Activated B cell treated with CpG ODN at 0.5 μM for 24 hours (primary cell): ENCODE results near the gene ATP8B1. TPM values are rescaled to one million over a fixed set of nuclear protein-coding genes. Genes with fewer than 3 reads are reported as not detected.

ENCODE experiments used
- ATAC-seq: fragments of 200-7000 bp; cut with Tn5 transposase; one replicate; pipeline ENCODE4 v1.10.0; 2021; ENCODE audit warnings: low read depth, mild to moderate bottlenecking, moderate library complexity
- CTCF ChIA-PET: fragments of 350-600 bp; sonication (Branson Sonifier 250); formaldehyde crosslinking; loops from one replicate; lab custom pipeline; 2021; ENCODE audit warnings: antibody characterized with exemption; lab: Charles Lee
- POLR2A ChIA-PET: fragments of 350-600 bp; sonication (Branson Sonifier 250); formaldehyde crosslinking; loops from one replicate; lab custom pipeline; 2021; ENCODE audit warnings: antibody characterized with exemption; lab: Charles Lee
- DNase-seq: peaks from one replicate; pipeline ENCODE4 v3.0.0; 2022
- H3K27ac Mint-ChIP-seq: one replicate; pipeline ENCODE4 v1.8.0; 2020; ENCODE audit warnings: mixed read lengths
- H3K27me3 Mint-ChIP-seq: one replicate; pipeline ENCODE4 v1.8.0; 2021; ENCODE audit warnings: mixed read lengths
- H3K36me3 Mint-ChIP-seq: one replicate; pipeline ENCODE4 v1.8.0; 2021; ENCODE audit warnings: low read depth, mixed read lengths
- H3K4me1 Mint-ChIP-seq: one replicate; pipeline ENCODE4 v1.8.0; 2021; ENCODE audit warnings: mixed read lengths
- H3K4me3 Mint-ChIP-seq: one replicate; pipeline ENCODE4 v1.8.0; 2020; ENCODE audit warnings: mild to moderate bottlenecking, mixed read lengths
- H3K9me3 Mint-ChIP-seq: one replicate; pipeline ENCODE4 v1.8.0; 2020; ENCODE audit warnings: mixed read lengths
- intact Hi-C: fragments of 100-400 bp; cut with micrococcal nuclease; formaldehyde crosslinking; loops from one replicate; pipeline ENCODE4 v1.15.1; 2024
- total RNA-seq: library from RNA; stranded (reverse); gene quantifications from 2 replicates; pipeline ENCODE4 v1.2.3, GENCODE V29; 2022
- TF ChIP-seq, protein P1 (sequence below): fragments of 200-600 bp; IDR thresholded peaks from one replicate; pipeline ENCODE4 v1.8.0; 2022; ENCODE audit warnings: antibody characterized with exemption, mild to moderate bottlenecking

The ATP8B1 gene
- total RNA-seq, 1 donor from 2014 or later, result 0.69 TPM

DNA sequence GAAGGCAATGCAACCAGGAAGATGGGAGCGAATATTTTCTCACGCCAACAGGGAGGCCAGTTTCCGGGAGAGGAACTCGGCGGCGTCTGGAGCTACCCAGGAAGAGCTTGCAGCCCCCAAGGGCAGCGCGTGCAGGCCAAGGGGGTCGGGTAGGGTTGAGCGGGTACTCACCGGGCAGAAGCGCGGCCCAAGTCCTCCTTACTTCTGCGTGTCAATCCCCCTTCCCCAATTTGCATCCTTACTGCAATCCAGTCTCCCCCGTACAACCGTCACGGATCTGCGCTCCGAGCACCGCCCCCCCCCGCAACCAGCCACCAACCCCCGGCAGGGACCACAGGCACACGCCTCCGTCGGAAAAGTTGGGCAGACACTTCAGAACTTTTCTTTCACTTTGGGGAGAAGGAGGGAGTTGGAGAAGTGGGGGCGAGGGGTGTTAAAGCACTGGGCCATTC lies 1.3 kb downstream of the ATP8B1 start:
- TF ChIP-seq, protein P1, sequence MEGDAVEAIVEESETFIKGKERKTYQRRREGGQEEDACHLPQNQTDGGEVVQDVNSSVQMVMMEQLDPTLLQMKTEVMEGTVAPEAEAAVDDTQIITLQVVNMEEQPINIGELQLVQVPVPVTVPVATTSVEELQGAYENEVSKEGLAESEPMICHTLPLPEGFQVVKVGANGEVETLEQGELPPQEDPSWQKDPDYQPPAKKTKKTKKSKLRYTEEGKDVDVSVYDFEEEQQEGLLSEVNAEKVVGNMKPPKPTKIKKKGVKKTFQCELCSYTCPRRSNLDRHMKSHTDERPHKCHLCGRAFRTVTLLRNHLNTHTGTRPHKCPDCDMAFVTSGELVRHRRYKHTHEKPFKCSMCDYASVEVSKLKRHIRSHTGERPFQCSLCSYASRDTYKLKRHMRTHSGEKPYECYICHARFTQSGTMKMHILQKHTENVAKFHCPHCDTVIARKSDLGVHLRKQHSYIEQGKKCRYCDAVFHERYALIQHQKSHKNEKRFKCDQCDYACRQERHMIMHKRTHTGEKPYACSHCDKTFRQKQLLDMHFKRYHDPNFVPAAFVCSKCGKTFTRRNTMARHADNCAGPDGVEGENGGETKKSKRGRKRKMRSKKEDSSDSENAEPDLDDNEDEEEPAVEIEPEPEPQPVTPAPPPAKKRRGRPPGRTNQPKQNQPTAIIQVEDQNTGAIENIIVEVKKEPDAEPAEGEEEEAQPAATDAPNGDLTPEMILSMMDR, result no peak
- no peak for DNase-seq
- H3K4me1 Mint-ChIP-seq, result peaks cover 24% of the 10 kb centered on the region
- no peaks in the 10 kb centered on the region for H3K36me3 Mint-ChIP-seq
- H3K4me3 Mint-ChIP-seq, result peak overlapping the region; percentile 85
- CTCF ChIA-PET, result no interaction called here
- ATAC-seq, result no peak
- POLR2A ChIA-PET, result interaction anchor here (1.2 to 1.4 kb wide), 2 partner anchors 152 to 180 kb away, joined by 3 to 4 read pairs; partner anchors contain the start of gene NARS1
- H3K27me3 Mint-ChIP-seq, result peaks cover 35% of the 10 kb centered on the region
- no peaks in the 10 kb centered on the region for H3K9me3 Mint-ChIP-seq
- intact Hi-C loops, result loop anchor here (2.0 kb wide), 3 partner anchors 31 to 171 kb away; no protein-coding TSS in a partner anchor
- no peak overlapping the region for H3K27ac Mint-ChIP-seq

DNA sequence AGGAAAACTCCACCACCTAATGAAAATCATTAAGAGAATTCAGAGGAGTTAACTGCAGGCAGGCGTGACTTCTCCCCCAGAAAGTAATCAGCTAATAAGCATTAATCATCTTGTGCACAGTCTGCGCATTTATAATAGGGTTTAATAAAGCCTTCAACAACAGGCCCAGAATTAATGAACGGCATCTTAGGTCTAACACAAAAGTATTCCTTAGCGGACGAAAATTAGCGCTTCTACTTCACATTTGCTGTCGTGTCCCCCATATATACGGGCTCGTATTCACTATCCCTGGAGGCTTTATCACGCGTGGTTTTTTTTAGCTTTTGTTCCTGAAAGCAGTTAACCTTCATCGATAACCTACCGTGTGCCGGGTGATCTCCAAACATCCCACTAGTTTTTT lies 1.8 kb downstream of the ATP8B1 start:
- DNase-seq (no peak), ATAC-seq (no peak)
- Mint-ChIP-seq H3K27ac (no peak overlapping the region), H3K4me1 (peaks cover 24% of the 10 kb centered on the region), H3K4me3 (peak overlapping the region; percentile 85), H3K36me3 (no peaks in the 10 kb centered on the region), H3K27me3 (peaks cover 35% of the 10 kb centered on the region), H3K9me3 (no peaks in the 10 kb centered on the region)
- POLR2A ChIA-PET, result interaction anchor here (1.2 to 1.4 kb wide), 2 partner anchors 152 to 179 kb away, joined by 3 to 4 read pairs; partner anchors contain the start of gene NARS1
- CTCF ChIA-PET, result no interaction called here
- TF ChIP-seq, protein P1, result no peak
- intact Hi-C loops, result no loop called here

DNA sequence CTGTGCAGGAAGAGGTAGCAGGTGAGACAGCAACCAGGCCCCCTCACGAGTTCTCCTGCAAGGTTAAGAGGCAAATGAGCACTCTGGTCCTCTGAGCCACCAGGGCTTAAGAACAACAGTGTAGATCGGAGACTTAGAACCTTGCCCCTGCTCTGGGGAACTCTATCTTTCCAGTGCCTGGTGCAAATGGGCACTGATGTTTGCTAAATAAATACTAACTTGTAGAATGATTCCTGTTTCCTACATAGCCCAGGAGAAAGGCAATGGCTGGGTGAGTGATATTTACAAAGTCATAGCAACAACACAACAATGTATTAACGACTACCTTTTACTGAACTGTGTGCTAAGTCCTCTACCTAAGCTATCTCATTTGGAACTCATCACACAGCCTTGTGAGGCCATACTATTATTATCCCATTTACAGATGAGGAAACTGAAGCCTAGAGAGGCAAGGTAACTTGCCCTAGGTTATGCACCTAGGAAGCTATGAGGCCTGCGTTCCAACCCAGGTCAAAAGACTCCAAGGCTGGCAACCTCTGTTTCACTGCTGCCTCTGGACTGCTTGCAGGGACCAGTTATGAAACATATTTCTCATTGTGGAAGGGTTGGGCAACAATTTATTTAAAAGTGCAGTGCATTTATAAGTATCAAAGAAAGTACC lies 4.3 kb downstream of the ATP8B1 start:
- H3K4me1 Mint-ChIP-seq, result peaks cover 22% of the 10 kb centered on the region
- no peak overlapping the region for H3K4me3 Mint-ChIP-seq
- H3K27me3 Mint-ChIP-seq, result peaks cover 27% of the 10 kb centered on the region
- POLR2A ChIA-PET, result no interaction called here
- peaks cover 3% of the 10 kb centered on the region for H3K36me3 Mint-ChIP-seq
- TF ChIP-seq, protein P1, result no peak
- ATAC-seq, result no peak
- CTCF ChIA-PET, result no interaction called here
- no peak overlapping the region for H3K27ac Mint-ChIP-seq
- H3K9me3 Mint-ChIP-seq, result no peaks in the 10 kb centered on the region
- intact Hi-C loops, result no loop called here
- DNase-seq, result no peak

DNA sequence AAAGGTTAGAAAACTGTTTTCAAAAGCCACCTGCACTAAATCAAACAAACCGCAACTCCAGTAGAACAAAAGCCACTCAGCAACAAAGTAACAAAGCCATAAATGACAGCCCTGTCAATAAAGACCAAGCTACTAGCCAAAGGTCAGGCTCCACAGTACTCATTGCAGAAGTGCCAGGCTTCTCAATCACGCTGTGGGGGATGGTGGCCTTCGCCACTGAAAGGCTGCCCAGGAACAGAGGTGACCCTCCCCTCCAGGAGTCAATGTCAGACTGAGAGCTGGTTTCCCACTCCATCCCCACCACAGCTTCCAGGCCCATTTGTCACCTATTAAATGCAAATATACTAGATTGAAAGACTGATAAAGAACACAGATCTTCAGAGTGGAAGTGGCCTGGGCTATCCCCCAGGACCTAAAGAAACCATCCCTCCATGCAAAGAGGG lies 5.9 kb downstream of the ATP8B1 start:
- TF ChIP-seq, protein P1, result no peak
- Mint-ChIP-seq H3K27ac (no peak overlapping the region), H3K27me3 (peaks cover 22% of the 10 kb centered on the region), H3K36me3 (peaks cover 5% of the 10 kb centered on the region), H3K9me3 (no peaks in the 10 kb centered on the region), H3K4me1 (peaks cover 13% of the 10 kb centered on the region), H3K4me3 (no peak overlapping the region)
- DNase-seq (no peak), ATAC-seq (no peak)
- POLR2A ChIA-PET, result interaction anchor here (1.0 kb wide), 1 partner anchor 50 kb away, joined by 3 read pairs; no protein-coding TSS in a partner anchor
- CTCF ChIA-PET, result no interaction called here
- intact Hi-C loops, result no loop called here

DNA sequence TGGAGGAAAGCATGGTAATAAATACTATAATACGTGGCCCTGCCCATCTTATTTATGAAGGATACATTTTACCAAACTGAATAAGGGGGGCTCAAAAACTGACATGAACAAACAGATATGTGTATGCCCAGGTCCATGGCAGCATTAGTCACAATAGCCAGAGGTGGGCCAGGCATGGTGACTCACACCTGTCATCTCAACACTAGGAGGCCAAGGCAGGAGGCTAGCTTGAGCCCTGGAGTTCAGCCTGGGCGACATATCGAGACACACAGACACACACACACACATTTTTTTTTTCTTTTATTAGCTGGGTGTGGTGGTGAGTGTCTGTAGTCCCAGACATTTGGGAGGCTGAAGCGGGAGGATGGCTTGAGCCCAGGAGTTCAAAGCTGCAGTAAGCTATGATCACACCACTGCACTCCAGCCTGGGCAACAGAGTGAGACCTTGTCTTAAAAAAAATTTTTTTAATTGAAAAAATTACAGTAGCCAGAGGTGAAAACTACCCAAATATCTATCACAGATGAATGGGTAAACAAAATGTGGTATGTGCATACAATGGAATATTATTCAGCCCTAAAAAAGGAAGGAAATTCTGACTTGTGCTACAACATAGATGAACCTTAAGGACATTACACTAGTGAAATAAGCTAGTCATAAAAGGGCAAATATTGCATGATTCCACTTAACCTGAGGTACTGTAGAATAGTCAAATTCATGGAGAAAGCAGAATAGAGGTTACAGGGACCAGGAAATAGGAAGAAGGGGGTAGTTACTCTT lies 8.0 kb downstream of the ATP8B1 start:
- H3K27me3 Mint-ChIP-seq, result peaks cover 4% of the 10 kb centered on the region
- intact Hi-C loops, result no loop called here
- no peaks in the 10 kb centered on the region for H3K4me1 Mint-ChIP-seq
- ATAC-seq (no peak), DNase-seq (no peak)
- H3K4me3 Mint-ChIP-seq, result no peak overlapping the region
- no peak overlapping the region for H3K27ac Mint-ChIP-seq
- H3K9me3 Mint-ChIP-seq, result no peaks in the 10 kb centered on the region
- H3K36me3 Mint-ChIP-seq, result peaks cover 8% of the 10 kb centered on the region
- ChIA-PET POLR2A (no interaction called here), CTCF (no interaction called here)
- TF ChIP-seq, protein P1, result no peak
